Measurements from ENCODE around the gene NUDT1. TPM values are rescaled to one million over a fixed set of nuclear protein-coding genes. Genes with fewer than 3 reads are reported as not detected.

The NUDT1 gene
- total RNA-seq, 1 experiment from 2014 or later: 100 TPM

- Mint-ChIP-seq H3K4me3 (no peak overlapping the region), H3K27ac (no peak overlapping the region), H3K4me1 (no peaks in the 10 kb centered on the region)
These were observed 27.4 kb upstream of the NUDT1 start for GRCh38 chr7:2214636-2215035.

GRCh38 chr7:2215851-2216250 lies 26.2 kb upstream of the NUDT1 start:
- Mint-ChIP-seq H3K9me3 (peaks cover 6% of the 10 kb centered on the region), H3K4me3 (no peak overlapping the region), H3K27ac (no peak overlapping the region), H3K4me1 (no peaks in the 10 kb centered on the region), H3K27me3 (ENCODE audit: low read depth) (no peaks in the 10 kb centered on the region), H3K36me3 (peaks cover 79% of the 10 kb centered on the region)
- DNase-seq (ENCODE audit: low spot score) (no peak), ATAC-seq (no peak)
- CTCF ChIA-PET: interaction anchor here (1.0 kb wide), 1 partner anchor 132 kb away, joined by 4 read pairs; no protein-coding TSS in a partner anchor
- POLR2A ChIA-PET: no interaction called here
- no peak for TF ChIP-seq E2F4 (CRISPR knock-in tag; IDR thresholded peaks at IDR 0.05; ENCODE audit: borderline replicate concordance, low read depth)

More at GRCh38 chr7:2214636-2215035, 27.4 kb upstream of the NUDT1 start:
- ChIA-PET CTCF (interaction anchor here (1.0 kb wide), 1 partner anchor 20 kb away, joined by 3 read pairs; no protein-coding TSS in a partner anchor), POLR2A (no interaction called here)
- ATAC-seq (no peak), DNase-seq (ENCODE audit: low spot score) (no peak)
- Mint-ChIP-seq H3K27me3 (ENCODE audit: low read depth) (no peaks in the 10 kb centered on the region), H3K9me3 (peaks cover 6% of the 10 kb centered on the region), H3K36me3 (peaks cover 78% of the 10 kb centered on the region)
- no peak for TF ChIP-seq JUN (CRISPR knock-in tag; IDR thresholded peaks at IDR 0.05)
- no peak for TF ChIP-seq ARID4B (CRISPR knock-in tag; IDR thresholded peaks at IDR 0.05; ENCODE audit: borderline replicate concordance)
- no peak for TF ChIP-seq CREM (CRISPR knock-in tag; IDR thresholded peaks at IDR 0.05)
- TF ChIP-seq ZNF423 (CRISPR knock-in tag; IDR thresholded peaks at IDR 0.05): no peak
- no peak for TF ChIP-seq SOX15 (CRISPR knock-in tag; IDR thresholded peaks at IDR 0.05)
- no peak for TF ChIP-seq PRDM15 (CRISPR knock-in tag; IDR thresholded peaks at IDR 0.05)
- TF ChIP-seq, protein P1, sequence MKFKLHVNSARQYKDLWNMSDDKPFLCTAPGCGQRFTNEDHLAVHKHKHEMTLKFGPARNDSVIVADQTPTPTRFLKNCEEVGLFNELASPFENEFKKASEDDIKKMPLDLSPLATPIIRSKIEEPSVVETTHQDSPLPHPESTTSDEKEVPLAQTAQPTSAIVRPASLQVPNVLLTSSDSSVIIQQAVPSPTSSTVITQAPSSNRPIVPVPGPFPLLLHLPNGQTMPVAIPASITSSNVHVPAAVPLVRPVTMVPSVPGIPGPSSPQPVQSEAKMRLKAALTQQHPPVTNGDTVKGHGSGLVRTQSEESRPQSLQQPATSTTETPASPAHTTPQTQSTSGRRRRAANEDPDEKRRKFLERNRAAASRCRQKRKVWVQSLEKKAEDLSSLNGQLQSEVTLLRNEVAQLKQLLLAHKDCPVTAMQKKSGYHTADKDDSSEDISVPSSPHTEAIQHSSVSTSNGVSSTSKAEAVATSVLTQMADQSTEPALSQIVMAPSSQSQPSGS (CRISPR knock-in tag; IDR thresholded peaks at IDR 0.05; ENCODE audit: borderline replicate concordance, low read depth): no peak

DNA sequence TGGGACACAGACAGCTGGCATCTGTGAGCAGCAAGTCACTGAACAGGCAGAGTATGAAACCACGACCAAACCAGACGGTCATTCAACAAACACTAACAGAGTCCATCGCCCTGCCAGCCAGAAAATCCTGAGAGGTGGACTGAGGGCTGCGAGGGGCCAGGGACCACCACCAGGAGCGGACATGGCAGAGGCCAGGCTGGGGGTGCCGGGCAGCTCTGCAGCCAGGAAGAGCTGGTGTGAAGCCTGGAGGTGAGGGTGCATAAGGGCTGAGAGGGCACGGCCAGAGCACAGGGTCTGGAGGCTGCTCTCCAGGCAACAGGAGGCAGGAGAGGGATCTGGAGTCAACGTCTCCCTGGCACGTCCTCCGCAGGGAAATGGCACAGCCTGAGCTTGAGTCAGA lies 24.8 kb upstream of the NUDT1 start:
- ATAC-seq (no peak), DNase-seq (ENCODE audit: low spot score) (no peak)
- Mint-ChIP-seq H3K9me3 (peaks cover 6% of the 10 kb centered on the region), H3K4me3 (no peak overlapping the region), H3K4me1 (no peaks in the 10 kb centered on the region), H3K36me3 (peaks cover 75% of the 10 kb centered on the region), H3K27me3 (ENCODE audit: low read depth) (no peaks in the 10 kb centered on the region), H3K27ac (no peak overlapping the region)
- CTCF ChIA-PET: interaction anchor here (0.6 to 1.0 kb wide), 2 partner anchors 31 to 131 kb away, joined by 3 to 4 read pairs; no protein-coding TSS in a partner anchor
- POLR2A ChIA-PET: interaction anchor here (0.5 kb wide), 1 partner anchor 132 kb away, joined by 6 read pairs; no protein-coding TSS in a partner anchor
- TF ChIP-seq ATF3 (CRISPR knock-in tag; conservative IDR thresholded peaks at IDR 0.05) (no peak), MLX (CRISPR knock-in tag; IDR thresholded peaks at IDR 0.05) (no peak), STAT6 (CRISPR knock-in tag; conservative IDR thresholded peaks at IDR 0.05; ENCODE audit: low read depth) (no peak), ZBTB21 (CRISPR knock-in tag; IDR thresholded peaks at IDR 0.05; ENCODE audit: borderline replicate concordance) (no peak), ELF4 (CRISPR knock-in tag; IDR thresholded peaks at IDR 0.05; ENCODE audit: low read depth) (no peak)
- TF ChIP-seq, protein P2, sequence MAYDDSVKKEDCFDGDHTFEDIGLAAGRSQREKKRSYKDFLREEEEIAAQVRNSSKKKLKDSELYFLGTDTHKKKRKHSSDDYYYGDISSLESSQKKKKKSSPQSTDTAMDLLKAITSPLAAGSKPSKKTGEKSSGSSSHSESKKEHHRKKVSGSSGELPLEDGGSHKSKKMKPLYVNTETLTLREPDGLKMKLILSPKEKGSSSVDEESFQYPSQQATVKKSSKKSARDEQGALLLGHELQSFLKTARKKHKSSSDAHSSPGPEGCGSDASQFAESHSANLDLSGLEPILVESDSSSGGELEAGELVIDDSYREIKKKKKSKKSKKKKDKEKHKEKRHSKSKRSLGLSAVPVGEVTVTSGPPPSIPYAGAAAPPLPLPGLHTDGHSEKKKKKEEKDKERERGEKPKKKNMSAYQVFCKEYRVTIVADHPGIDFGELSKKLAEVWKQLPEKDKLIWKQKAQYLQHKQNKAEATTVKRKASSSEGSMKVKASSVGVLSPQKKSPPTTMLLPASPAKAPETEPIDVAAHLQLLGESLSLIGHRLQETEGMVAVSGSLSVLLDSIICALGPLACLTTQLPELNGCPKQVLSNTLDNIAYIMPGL (CRISPR knock-in tag; IDR thresholded peaks at IDR 0.05): no peak
